ENCODE data around the gene TUBGCP6.

Gene TUBGCP6

DNA sequence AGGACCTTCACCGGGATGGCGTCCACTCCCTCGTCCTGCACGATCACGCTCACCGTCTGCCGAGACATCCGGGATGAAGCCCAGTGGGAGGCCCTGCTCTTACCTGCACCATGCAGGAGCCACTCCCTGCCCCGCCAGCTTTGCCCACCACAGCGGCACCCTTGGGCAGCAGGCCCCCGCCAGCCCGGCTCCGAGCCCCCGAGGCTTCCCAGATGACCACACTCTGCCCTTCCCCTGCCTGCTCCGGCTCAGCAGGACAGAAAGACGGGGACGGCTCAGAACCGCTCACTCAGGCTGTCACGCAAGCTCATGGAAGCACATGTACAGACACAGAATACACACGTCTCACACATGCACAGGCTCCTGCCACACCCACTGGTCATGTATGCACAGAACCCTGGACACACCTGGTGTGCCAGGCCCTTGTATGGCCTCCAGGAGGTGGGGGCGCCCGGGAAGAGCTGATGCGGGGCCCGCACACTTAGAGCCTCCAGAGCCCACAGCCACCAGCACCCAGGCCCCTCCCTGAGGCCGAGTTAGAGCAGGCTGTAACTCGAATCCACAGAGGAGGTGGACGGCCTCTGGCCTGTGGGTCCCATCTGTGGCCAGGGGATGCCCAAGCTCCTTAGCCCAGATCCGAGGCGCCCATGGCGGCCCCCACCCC is 34.3 kb upstream of the TUBGCP6 start:
- H3K4me3 ChIP-seq (ENCODE audit: low read depth, low read length) = no peak overlapping the region
- TF ChIP-seq, protein P1, sequence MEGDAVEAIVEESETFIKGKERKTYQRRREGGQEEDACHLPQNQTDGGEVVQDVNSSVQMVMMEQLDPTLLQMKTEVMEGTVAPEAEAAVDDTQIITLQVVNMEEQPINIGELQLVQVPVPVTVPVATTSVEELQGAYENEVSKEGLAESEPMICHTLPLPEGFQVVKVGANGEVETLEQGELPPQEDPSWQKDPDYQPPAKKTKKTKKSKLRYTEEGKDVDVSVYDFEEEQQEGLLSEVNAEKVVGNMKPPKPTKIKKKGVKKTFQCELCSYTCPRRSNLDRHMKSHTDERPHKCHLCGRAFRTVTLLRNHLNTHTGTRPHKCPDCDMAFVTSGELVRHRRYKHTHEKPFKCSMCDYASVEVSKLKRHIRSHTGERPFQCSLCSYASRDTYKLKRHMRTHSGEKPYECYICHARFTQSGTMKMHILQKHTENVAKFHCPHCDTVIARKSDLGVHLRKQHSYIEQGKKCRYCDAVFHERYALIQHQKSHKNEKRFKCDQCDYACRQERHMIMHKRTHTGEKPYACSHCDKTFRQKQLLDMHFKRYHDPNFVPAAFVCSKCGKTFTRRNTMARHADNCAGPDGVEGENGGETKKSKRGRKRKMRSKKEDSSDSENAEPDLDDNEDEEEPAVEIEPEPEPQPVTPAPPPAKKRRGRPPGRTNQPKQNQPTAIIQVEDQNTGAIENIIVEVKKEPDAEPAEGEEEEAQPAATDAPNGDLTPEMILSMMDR (conservative IDR thresholded peaks at IDR 0.05; ENCODE audit: low read depth, low read length) = no peak
- no peak for DNase-seq (ENCODE audit: low read depth)

DNA sequence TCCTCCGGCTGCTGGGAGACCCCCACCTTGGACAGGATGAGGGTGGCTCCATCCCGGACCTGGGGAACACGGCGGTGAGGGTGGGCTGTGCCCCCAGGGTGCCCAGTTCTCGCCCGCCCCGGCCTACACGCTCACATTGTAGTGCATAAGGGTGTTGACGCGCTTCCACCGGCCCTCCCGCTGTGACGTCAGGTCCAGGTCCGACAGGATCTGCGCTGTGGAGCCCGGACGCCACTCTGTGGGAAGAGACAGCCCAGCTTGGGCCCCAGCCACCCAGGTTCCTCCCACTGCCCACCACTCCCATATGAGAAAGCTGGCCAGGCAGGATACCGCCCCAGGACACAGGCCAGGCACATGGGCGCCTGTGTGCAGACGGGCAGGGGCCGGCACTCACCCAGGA is 33.6 kb upstream of the TUBGCP6 start:
- no peak overlapping the region for H3K4me3 ChIP-seq (ENCODE audit: low read depth, low read length)
- TF ChIP-seq, protein P1 (conservative IDR thresholded peaks at IDR 0.05; ENCODE audit: low read depth, low read length) = no peak
- DNase-seq (ENCODE audit: low read depth) = no peak

DNA sequence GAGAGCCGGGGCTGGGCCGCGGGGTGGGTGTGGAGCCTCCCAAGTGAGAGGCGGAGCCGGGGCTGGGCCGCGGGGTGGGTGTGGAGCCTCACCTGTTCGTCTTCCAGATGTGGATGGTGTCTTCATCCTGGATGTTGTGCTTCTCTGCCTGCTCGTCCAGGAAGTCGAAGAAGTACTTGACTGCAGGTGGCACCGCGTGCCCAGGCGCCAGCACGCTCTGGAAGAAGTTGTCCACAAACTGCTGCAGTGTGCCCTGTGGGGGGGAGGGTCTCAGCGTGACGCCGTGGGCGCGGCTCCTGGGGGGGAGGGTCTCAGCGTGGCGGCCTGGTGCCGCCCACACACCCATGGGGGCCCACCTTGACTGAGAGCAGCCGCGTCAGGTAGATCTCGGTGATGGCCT is 32.9 kb upstream of the TUBGCP6 start:
- TF ChIP-seq, protein P1 (conservative IDR thresholded peaks at IDR 0.05; ENCODE audit: low read depth, low read length) = no peak
- no peak overlapping the region for H3K4me3 ChIP-seq (ENCODE audit: low read depth, low read length)
- no peak for DNase-seq (ENCODE audit: low read depth)

DNA sequence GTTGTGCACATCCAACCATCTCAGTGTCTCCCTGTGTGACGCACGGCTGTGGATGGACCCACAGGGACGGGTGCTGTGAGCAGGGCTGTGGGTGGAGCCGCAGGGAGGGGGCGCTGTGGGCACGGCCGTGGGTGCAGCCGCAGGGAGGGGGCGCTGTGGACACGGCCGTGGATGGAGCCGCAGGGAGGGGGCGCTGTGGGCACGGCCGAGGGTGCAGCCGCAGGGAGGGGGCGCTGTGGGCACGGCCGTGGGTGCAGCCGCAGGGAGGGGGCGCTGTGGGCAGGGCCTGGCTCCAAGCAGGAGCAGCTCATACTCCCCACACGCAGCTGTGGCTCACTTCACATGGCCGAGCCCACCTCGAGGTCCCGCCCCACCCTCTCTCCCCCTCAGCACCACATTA is 31.3 kb upstream of the TUBGCP6 start:
- TF ChIP-seq, protein P1 (conservative IDR thresholded peaks at IDR 0.05; ENCODE audit: low read depth, low read length) = peak; percentile 45
- H3K4me3 ChIP-seq (ENCODE audit: low read depth, low read length) = no peak overlapping the region
- peak; percentile 76 for DNase-seq (ENCODE audit: low read depth)

DNA sequence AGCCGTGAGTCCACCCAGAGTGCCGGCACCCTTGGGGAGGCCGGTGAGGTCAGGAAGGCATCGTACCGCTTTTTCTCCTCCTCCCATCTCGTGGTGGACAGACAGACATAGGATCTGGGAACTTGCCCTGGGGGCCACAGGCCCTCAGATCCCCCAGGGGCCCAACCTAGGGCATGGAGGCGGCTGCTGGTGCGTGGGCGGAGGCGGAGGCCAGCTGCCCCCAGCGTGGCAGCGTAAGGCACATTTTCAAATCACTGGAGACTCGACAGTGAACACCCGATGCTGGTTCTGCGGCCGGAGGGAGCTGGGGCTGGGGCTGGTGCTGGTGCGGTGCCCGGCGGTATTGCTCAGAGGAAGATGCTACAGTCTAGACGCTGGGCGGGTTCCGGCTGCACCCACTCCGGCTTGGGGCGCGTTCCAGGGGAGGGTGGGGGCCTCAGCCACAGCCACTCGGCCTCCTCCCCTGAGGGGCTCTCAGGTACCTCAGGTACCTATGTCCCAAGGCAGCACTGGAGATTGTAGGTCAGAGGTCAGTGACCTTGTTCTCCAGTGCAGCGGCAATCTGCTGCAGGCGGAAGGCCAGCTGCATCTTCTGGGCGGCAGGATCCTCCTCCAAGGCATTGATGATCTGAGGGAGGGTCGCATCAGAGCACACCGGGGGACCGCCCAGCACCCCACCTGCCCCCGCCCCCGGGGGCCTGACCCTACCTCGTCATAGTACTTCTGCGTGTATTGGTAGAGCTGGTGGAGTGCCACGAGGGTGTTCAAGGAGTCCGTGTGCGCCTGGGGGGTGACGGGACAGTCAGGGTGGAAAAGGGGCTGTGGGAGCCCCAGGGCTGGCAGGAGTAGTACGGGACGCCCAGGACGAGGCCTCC is 30.6 kb upstream of the TUBGCP6 start:
- no peak overlapping the region for H3K4me3 ChIP-seq (ENCODE audit: low read depth, low read length)
- TF ChIP-seq, protein P1 (conservative IDR thresholded peaks at IDR 0.05; ENCODE audit: low read depth, low read length) = no peak
- DNase-seq (ENCODE audit: low read depth) = no peak

DNA sequence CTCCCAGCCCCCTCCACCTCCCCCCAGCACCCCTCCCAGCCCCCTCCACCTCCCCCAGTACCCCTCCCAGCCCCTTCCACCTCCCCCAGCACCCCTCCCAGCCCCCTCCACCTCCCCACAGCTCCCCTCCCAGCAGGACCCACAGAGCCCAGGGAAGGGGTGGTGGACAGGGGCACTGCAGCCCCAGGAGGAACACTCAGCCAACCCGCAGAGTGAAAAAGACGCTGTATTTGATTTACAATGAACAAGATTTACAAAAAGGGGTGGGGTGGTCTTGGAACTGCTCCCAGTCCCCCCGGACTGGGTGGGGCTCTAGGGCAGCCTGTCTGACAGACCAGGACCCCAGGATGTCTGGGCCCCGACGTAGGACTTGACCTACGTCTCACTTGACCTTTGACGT is 29.9 kb upstream of the TUBGCP6 start:
- TF ChIP-seq, protein P1 (conservative IDR thresholded peaks at IDR 0.05; ENCODE audit: low read depth, low read length) = no peak
- no peak for DNase-seq (ENCODE audit: low read depth)
- H3K4me3 ChIP-seq (ENCODE audit: low read depth, low read length) = no peak overlapping the region
